ENCODE results near the gene SCGB1D4.
"Not testable (repeated sequence)": the region's sequence is repeated elsewhere in the genome, so short reads cannot be mapped to it uniquely, and the experiment has no call there.

The SCGB1D4 gene, protein sequence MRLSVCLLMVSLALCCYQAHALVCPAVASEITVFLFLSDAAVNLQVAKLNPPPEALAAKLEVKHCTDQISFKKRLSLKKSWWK

GRCh38 chr11:62298975-62299374 is at the start of gene SCGB1D4:
Gene SCGB1D4 (minus strand): TSS chr11:62299075. CDS start chr11:62299010, 65 bp downstream.
- DNase-seq (ENCODE audit: low spot score), result no peak

DNA sequence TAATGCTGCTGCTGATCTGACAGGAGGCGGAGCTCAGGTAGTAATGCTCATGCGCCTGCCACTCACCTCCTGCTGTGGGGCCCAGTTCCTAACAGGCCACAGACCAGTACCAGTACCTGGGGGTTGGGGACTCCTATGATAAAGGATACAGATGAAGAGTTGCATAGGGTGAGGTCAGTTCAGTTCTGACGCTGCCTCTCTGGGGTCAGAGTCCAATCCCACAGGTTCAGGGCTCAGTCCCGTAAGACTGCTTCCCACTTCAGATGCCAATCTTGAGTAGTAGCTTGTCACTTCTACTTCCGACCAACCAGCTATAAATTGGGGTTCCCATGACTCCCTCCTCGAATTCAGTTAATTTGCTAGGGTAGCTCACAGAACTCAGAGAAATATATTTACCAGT is 47.0 kb upstream of the SCGB1D4 start:
- no peak for DNase-seq (ENCODE audit: low spot score)

DNA sequence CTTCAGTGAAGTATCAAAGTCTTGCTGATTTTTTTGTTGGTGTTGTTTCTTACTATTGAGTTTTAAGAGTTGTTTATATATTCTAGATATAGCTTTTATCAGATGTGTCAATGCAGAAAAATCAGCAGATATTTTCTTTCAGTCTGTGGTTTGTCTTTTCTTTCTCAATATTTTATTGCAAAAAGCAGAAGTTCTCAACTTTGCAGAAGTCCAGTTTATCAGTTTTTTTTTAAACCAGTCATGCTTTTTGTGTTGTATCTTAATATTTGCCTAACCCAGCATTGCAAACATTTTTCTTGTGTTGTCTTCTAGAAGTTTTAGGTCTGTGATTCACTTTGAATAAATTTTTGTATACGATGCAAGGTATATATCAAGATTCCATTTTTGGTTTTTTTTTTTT is 45.3 kb upstream of the SCGB1D4 start:
- no peak for DNase-seq (ENCODE audit: low spot score)

DNA sequence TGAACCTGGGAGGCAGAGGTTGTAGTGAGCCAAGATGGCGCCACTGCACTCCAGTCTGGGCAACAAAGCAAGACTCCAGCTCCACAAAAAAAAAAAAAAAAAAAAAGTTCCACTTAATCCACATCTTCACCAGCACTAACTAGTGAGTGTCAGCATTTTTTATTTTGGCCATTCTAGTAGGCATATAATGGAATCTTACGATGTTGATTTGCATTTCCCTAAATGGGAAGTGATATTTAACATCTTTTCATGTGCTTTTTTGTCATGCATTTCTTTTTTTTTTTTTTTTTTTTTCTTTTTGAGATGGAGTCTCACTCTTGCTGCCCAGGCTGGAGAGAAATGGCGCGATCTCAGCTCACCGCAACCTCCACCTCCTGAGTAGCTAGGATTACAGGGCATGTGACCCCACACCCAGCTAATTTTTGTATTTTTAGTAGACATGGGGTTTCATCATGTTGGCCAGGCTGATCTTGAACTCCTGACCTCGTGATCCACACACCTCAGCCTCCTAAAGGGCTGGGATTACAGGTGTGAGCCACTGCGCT is 44.8 kb upstream of the SCGB1D4 start:
- not testable (repeated sequence) for DNase-seq (ENCODE audit: low spot score)

GRCh38 chr11:62341588-62341987 is 42.7 kb upstream of the SCGB1D4 start:
- DNase-seq (ENCODE audit: low spot score), result no peak

- peak; percentile 64 for DNase-seq (ENCODE audit: low spot score)
Measured at GRCh38 chr11:62340269-62340901, 41.5 kb upstream of the SCGB1D4 start.

DNA sequence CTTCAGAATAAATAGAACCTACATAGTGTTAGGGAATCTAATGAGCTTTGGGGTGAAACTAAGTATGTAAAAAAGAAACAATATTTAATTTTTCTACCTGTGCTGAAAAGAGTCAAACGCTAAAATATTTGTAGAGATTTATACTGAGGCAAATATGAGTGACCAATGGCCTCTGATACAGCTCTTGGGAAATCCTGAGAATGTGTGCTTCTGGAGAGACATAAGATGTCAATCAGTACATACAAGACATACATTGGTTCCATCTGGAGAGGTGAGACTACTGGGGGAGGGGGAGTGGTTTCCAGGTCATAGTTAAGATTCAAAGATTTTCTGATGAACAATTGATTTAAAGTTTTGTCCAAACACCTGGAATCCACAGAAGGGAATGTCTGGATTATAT is 39.3 kb upstream of the SCGB1D4 start:
- no peak for DNase-seq (ENCODE audit: low spot score)

DNA sequence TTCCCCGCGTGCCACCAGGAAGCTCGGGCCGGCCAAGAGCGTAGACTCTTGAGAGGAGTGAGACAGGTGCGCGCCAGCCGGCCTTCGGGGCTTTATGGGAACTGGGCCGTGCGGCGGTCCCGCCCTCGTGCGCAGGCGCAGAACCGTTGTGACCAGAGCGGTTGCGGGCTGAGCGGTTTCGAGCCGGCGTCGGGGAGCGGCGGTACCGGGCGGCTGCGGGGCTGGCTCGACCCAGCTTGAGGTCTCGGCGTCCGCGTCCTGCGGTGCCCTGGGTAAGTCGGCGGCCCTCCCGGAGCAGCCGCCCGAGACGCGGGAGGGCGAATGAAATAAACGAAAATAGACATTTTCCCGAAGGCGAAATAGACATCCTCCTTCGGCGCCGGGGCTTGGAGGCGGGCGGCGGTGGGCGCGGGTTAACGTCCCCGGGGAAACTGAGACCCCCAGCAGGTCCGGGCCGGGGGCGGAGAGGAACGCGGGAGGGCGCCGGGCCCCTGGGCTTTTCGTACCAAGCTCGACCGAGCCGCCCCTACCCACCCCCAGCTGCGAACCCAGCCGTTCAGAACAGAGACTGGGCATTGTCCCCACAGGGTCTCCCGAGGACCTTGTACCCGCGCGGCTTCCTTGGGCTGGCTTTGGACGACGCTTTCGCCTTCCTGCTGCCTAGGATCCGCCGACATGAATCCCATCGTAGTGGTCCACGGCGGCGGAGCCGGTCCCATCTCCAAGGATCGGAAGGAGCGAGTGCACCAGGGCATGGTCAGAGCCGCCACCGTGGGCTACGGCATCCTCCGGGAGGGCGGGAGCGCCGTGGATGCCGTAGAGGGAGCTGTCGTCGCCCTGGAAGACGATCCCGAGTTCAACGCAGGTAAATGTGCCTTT is 38.7 kb upstream of the SCGB1D4 start, which contains the start of gene ASRGL1:
Gene ASRGL1 (plus strand): TSS at position 146 of the 879 bp plus-strand sequence. CDS start 530 bp downstream, at position 676.
- peak; percentile 28 for DNase-seq (ENCODE audit: low spot score)

GRCh38 chr11:62336949-62337302 is 38.1 kb upstream of the SCGB1D4 start:
- not testable (repeated sequence) for DNase-seq (ENCODE audit: low spot score)

DNA sequence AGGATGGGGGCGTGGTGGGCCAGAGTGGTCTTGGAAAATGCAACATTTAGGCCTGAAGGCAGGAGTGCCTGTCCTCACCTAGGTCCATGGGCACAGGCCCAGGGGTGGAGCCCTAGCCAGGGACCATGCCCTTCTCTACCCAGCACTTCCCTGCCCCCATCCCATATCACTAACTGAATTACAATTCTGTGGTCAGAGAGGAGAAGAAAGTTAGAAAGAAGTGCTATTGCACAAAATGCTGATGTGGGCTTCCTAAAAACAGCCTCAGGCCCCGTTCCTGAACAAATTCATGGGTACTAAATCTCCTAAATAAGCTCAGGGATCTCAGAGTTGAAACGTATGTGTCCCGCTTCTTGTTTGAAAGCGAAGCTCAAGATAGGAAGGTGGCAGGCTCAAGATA is 34.9 kb upstream of the SCGB1D4 start:
- no peak for DNase-seq (ENCODE audit: low spot score)

GRCh38 chr11:62331264-62331663 is 32.4 kb upstream of the SCGB1D4 start:
- not testable (repeated sequence) for DNase-seq (ENCODE audit: low spot score)

GRCh38 chr11:62327541-62327940 is 28.7 kb upstream of the SCGB1D4 start:
- DNase-seq (ENCODE audit: low spot score), result not testable (repeated sequence)

DNA sequence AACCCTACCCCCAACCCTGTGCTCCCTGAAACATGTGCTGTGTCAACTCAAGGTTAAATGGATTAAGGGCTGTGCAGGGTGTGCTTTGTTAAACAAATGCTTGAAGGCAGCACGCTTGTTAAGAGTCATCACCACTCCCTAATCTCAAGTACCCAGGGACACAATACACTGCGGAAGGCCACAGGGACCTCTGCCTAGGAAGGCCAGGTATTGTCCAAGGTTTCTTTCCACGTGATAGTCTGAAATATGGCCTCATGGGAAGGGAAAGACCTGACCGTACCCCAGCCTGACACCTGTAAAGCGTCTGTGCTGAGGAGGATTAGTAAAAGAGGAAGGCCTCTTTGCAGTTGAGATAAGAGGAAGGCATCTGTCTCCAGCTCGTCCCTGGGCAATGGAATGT is 27.8 kb upstream of the SCGB1D4 start:
- DNase-seq (ENCODE audit: low spot score), result not testable (repeated sequence)

- not testable (repeated sequence) for DNase-seq (ENCODE audit: low spot score)
Measured at GRCh38 chr11:62325781-62326180, 26.9 kb upstream of the SCGB1D4 start.

DNA sequence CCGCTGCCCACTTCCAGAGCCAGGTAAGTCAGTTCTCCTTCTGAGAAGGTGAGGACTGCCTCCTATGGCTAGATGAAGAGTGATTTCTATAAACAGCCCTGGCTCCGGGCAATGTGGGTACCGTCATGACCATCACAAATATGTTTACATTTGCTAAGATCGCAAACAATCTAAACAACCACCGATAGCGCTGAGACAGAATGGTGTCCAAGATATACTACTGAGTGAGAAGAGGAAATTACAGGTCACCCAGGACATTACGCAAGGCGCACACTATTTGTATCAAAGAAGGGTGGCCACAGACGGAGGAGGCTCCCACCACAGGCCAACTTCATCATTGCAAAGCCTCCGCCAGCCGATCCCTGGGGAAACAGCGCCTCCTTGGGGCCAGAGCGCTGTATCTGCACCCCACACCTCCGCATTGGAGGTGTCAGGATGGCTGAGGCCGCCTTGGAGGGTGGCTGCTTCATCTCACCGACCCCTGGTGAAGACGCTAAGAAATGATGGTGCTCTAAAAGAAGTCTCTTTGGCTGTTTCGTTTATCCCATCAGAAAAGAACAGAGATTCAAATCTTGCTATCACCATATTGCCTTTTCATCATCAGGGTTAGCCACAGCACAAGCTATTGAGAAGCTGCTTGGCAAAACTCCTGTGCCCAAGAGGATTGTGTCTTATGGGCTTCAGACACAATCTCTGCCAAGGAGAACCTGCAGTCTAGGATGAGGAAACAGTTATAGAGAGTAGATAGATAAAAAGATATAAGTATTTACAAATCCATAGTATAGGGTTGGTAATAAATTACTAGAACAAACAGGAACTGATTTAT is 26.1 kb upstream of the SCGB1D4 start:
- DNase-seq (ENCODE audit: low spot score), result peak; percentile 4

GRCh38 chr11:62322524-62322923 is 23.6 kb upstream of the SCGB1D4 start:
- no peak for DNase-seq (ENCODE audit: low spot score)

GRCh38 chr11:62315431-62315830 is 16.6 kb upstream of the SCGB1D4 start:
- no peak for DNase-seq (ENCODE audit: low spot score)

- DNase-seq (ENCODE audit: low spot score), result no peak
Measured at GRCh38 chr11:62309991-62310390, 11.1 kb upstream of the SCGB1D4 start.

- DNase-seq (ENCODE audit: low spot score), result no peak
Measured at GRCh38 chr11:62307950-62308349, 9.1 kb upstream of the SCGB1D4 start.

GRCh38 chr11:62306227-62306626 is 7.4 kb upstream of the SCGB1D4 start:
- no peak for DNase-seq (ENCODE audit: low spot score)

GRCh38 chr11:62295504-62295903 is 3.4 kb downstream of the SCGB1D4 start:
- DNase-seq (ENCODE audit: low spot score), result peak; percentile 19

DNA sequence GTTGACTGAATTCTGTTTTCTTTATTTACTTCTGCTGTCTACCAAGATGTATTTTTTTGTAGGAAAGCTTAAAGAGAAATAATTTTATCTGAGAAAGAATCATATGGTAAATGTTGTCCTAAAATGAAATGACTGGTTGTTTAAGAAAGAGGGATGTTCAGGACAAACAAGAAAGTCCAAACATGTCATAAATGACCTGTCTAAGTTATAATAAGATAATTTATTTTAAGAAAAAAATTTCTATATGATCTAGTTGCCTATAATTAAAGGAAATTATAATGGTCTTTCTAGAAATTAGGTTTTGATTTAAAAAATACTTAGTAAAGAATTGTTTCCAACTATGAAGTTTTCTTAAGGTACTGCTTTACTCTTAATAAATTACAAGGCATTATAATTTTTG is 18.4 kb downstream of the SCGB1D4 start:
- DNase-seq (ENCODE audit: low spot score), result no peak

Data from RKO (cell line).